ENCODE data around the gene SLF2. TPM values are rescaled to one million over a fixed set of nuclear protein-coding genes. Genes with fewer than 3 reads are reported as not detected.

SLF2 gene
- total RNA-seq, 4 donors from 2014 or later = 34.1 to 47.9 (median 40.4) TPM

- intact Hi-C loops (cut with DNase I) = no loop called here
- 29 to 48% methylated on average over 6 of the region's 6 CpGs for WGBS, 2 donors
- H3K27me3 ChIP-seq = no peaks in the 10 kb centered on the region
- TF ChIP-seq, protein P1, sequence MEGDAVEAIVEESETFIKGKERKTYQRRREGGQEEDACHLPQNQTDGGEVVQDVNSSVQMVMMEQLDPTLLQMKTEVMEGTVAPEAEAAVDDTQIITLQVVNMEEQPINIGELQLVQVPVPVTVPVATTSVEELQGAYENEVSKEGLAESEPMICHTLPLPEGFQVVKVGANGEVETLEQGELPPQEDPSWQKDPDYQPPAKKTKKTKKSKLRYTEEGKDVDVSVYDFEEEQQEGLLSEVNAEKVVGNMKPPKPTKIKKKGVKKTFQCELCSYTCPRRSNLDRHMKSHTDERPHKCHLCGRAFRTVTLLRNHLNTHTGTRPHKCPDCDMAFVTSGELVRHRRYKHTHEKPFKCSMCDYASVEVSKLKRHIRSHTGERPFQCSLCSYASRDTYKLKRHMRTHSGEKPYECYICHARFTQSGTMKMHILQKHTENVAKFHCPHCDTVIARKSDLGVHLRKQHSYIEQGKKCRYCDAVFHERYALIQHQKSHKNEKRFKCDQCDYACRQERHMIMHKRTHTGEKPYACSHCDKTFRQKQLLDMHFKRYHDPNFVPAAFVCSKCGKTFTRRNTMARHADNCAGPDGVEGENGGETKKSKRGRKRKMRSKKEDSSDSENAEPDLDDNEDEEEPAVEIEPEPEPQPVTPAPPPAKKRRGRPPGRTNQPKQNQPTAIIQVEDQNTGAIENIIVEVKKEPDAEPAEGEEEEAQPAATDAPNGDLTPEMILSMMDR (IDR thresholded peaks at IDR 0.05) = no peak
- no peak for TF ChIP-seq POLR2A (IDR thresholded peaks at IDR 0.05)
- peaks cover 0 to 4% of the 10 kb centered on the region in 2 donors for H3K4me1 ChIP-seq
- H3K36me3 ChIP-seq = no peaks in the 10 kb centered on the region
- H3K9me3 ChIP-seq = no peaks in the 10 kb centered on the region
- DNase-seq = peak in 1 of 2 donors; percentile 24
- H3K27ac ChIP-seq = no peak overlapping the region
- H3K4me3 ChIP-seq (replicated peaks in 1 of 3) = no peak overlapping the region
Measured at GRCh38 chr10:100901051-100901450, 11.7 kb upstream of the SLF2 start.

DNA sequence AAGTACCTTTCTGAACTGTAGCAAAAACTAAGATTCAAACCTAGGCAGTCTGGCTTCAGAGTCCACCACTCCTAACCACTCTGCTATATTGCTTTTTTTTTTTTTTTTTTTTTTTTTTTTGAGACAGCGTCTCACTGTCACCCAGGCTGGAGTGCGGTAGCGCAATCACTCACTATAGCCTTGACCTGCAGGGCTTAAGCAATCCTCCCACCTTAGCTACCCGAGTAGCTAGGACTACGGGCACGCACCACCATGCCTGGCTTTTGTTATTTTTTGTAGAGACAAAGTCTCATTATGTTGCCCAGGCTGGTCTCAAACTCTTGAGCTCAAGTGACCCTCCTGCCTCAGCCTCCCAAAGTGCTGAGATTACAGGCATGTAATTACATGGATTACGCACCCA is 10.1 kb upstream of the SLF2 start:
- 83 to 92% methylated on average over 7 of the region's 7 CpGs for WGBS, 2 donors
- TF ChIP-seq, protein P1 (IDR thresholded peaks at IDR 0.05) = no peak
- no peak for TF ChIP-seq POLR2A (IDR thresholded peaks at IDR 0.05)

DNA sequence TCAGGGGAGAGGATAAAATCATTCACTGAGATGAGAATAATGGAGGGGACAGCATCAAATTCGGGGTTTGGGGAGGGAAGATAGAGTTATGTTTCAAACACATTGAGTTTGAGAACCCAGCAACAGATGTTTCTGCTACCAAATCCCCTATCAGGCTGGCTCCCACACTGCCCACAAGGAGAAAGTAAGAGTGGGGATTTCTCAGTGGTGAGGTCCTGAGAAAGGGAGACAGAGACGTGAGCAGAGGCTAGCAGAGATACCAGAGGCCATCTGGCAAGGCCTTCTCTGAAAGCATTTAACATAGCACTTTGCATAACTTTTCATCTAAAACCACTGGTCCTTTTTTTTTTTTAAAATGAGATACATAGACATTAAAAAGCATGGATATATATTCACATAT is 7.8 kb upstream of the SLF2 start:
- Histone ChIP-seq H3K27me3 (no peaks in the 10 kb centered on the region), H3K4me3 (replicated peaks in 1 of 3) (no peak overlapping the region), H3K36me3 (no peaks in the 10 kb centered on the region), H3K9me3 (no peaks in the 10 kb centered on the region), H3K27ac (no peak overlapping the region), H3K4me1 (peaks cover 0 to 4% of the 10 kb centered on the region in 2 donors)
- TF ChIP-seq, protein P1 (IDR thresholded peaks at IDR 0.05) = no peak
- no peak for TF ChIP-seq POLR2A (IDR thresholded peaks at IDR 0.05)
- 67 to 82% methylated on average over 2 of the region's 2 CpGs for WGBS, 2 donors
- no peak for DNase-seq
- intact Hi-C loops (cut with DNase I) = no loop called here

More for the DNA sequence above, 10.1 kb upstream of the SLF2 start:
- intact Hi-C loops (cut with DNase I) = no loop called here
- H3K36me3 ChIP-seq = no peaks in the 10 kb centered on the region
- no peak overlapping the region for H3K27ac ChIP-seq
- no peaks in the 10 kb centered on the region for H3K9me3 ChIP-seq
- H3K27me3 ChIP-seq = no peaks in the 10 kb centered on the region
- no peak for DNase-seq
- H3K4me1 ChIP-seq = peaks cover 0 to 4% of the 10 kb centered on the region in 2 donors
- H3K4me3 ChIP-seq (replicated peaks in 1 of 3) = no peak overlapping the region

- H3K4me1 ChIP-seq = peaks cover 0 to 4% of the 10 kb centered on the region in 2 donors
- no peaks in the 10 kb centered on the region for H3K9me3 ChIP-seq
- TF ChIP-seq POLR2A (IDR thresholded peaks at IDR 0.05) = no peak
- TF ChIP-seq, protein P1 (IDR thresholded peaks at IDR 0.05) = no peak
- DNase-seq = no peak
- no peak overlapping the region for H3K4me3 ChIP-seq (replicated peaks in 1 of 3)
- intact Hi-C loops (cut with DNase I) = no loop called here
- 20 to 40% methylated on average over 1 of the region's 1 CpG for WGBS, 2 donors
- no peaks in the 10 kb centered on the region for H3K36me3 ChIP-seq
- no peak overlapping the region for H3K27ac ChIP-seq
- no peaks in the 10 kb centered on the region for H3K27me3 ChIP-seq
Measured at GRCh38 chr10:100907175-100907574, 5.6 kb upstream of the SLF2 start.

DNA sequence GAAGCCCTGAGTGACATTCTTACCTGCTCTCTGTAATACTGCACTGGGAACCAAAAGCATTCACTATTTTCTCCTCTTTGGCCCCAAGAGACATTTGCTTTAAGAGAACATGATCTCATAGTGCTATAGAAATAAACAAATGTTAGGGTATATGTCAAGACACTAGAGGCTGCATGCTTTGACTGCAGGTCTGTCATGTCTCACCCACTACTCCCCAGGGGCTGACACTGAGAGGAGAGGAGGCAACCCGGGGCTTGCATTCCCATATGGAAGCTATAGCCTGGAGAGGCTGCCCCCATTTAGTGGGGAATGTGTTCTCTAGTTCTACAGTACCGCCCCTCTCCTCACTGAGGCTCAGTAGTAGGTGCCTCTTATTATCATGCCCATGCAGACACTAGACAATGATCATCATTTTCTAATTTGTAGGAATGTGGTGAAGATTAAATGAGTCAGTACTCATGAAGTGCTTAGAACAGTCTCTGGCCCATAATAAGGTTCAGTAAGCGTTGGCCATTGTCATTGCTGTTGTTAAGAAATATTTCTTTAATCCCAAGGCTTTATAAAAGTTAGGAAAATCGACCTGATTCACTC is 4.9 kb upstream of the SLF2 start:
- 70 to 79% methylated on average over 4 of the region's 4 CpGs for WGBS, 2 donors
- no peak overlapping the region for H3K27ac ChIP-seq
- no peak for TF ChIP-seq POLR2A (IDR thresholded peaks at IDR 0.05)
- TF ChIP-seq, protein P1 (IDR thresholded peaks at IDR 0.05) = no peak
- no peaks in the 10 kb centered on the region for H3K36me3 ChIP-seq
- intact Hi-C loops (cut with DNase I) = no loop called here
- no peaks in the 10 kb centered on the region for H3K27me3 ChIP-seq
- no peak overlapping the region for H3K4me3 ChIP-seq (replicated peaks in 1 of 3)
- peaks cover 0 to 6% of the 10 kb centered on the region in 2 donors for H3K4me1 ChIP-seq
- DNase-seq = no peak
- H3K9me3 ChIP-seq = no peaks in the 10 kb centered on the region
